ENCODE data around the gene KRT2.

KRT2 gene

DNA sequence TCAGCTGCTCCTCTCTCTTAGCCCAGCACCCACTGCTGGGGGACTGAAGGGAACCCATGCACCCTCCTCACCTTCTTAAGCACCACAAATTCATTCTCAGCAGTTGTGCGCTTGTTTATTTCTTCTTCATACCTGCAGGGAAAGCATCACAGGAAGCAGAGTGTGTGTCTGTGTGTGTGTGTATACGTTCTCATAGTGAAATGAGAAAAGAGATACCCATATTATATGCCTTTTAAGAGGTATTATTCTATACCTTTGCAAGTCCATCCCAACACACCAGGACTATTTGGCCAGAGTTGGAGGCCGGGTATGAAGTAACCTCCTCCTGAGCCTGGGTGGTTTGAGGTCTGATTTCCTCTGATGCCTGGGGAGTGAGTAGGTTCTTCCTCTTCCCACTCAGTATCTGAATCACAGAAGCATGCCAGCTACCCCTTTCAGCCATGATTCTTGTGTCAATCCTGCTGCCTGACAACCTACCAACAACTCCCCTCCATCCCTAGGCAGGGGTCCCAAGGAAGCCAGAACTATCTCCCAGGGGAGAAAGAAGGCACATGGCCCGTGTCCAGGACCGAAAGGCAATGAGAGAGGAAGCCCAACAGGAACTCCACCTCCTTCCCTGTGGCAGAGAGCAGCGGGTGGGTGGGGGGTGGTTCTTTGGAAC, 36.7 kb downstream of the KRT2 start:
- H3K9ac ChIP-seq: no peak overlapping the region
- no peaks in the 10 kb centered on the region for H3K4me1 ChIP-seq (ENCODE audit: low read depth, poor library complexity, severe bottlenecking)
- H3K27ac ChIP-seq: no peak overlapping the region
- no peaks in the 10 kb centered on the region for H3K79me2 ChIP-seq (ENCODE audit: insufficient read depth, low read depth)
- H4K20me1 ChIP-seq (ENCODE audit: insufficient read depth): no peaks in the 10 kb centered on the region
- H2AFZ ChIP-seq (ENCODE audit: low read depth): no peak overlapping the region
- no peak overlapping the region for H3K4me3 ChIP-seq (IDR thresholded peaks at IDR 0.05; ENCODE audit: insufficient read depth, low read depth, low read length)
- H3K27me3 ChIP-seq (ENCODE audit: insufficient read depth, low read depth): peaks cover 68% of the 10 kb centered on the region
- no peaks in the 10 kb centered on the region for H3K36me3 ChIP-seq (ENCODE audit: insufficient read depth)
- no peak for TF ChIP-seq CTCF (conservative IDR thresholded peaks at IDR 0.05; ENCODE audit: low read depth, low read length)
- no peak overlapping the region for H3K4me2 ChIP-seq

GRCh38 chr12:52614381-52615207, 37.4 kb downstream of the KRT2 start:
- Histone ChIP-seq H3K9ac (no peak overlapping the region), H4K20me1 (ENCODE audit: insufficient read depth) (no peaks in the 10 kb centered on the region), H3K27ac (no peak overlapping the region), H3K79me2 (ENCODE audit: insufficient read depth, low read depth) (no peaks in the 10 kb centered on the region), H3K36me3 (ENCODE audit: insufficient read depth) (no peaks in the 10 kb centered on the region), H3K4me1 (ENCODE audit: low read depth, poor library complexity, severe bottlenecking) (no peaks in the 10 kb centered on the region), H2AFZ (ENCODE audit: low read depth) (no peak overlapping the region), H3K27me3 (ENCODE audit: insufficient read depth, low read depth) (peaks cover 71% of the 10 kb centered on the region), H3K4me2 (no peak overlapping the region), H3K4me3 (IDR thresholded peaks at IDR 0.05; ENCODE audit: insufficient read depth, low read depth, low read length) (no peak overlapping the region)
- TF ChIP-seq CTCF (conservative IDR thresholded peaks at IDR 0.05; ENCODE audit: low read depth, low read length): no peak

- no peak for TF ChIP-seq CTCF (conservative IDR thresholded peaks at IDR 0.05; ENCODE audit: low read depth, low read length)
- Histone ChIP-seq H4K20me1 (ENCODE audit: insufficient read depth) (no peaks in the 10 kb centered on the region), H3K36me3 (ENCODE audit: insufficient read depth) (no peaks in the 10 kb centered on the region), H3K4me2 (no peak overlapping the region), H3K9ac (no peak overlapping the region), H3K4me3 (IDR thresholded peaks at IDR 0.05; ENCODE audit: insufficient read depth, low read depth, low read length) (no peak overlapping the region), H3K27ac (no peak overlapping the region), H3K4me1 (ENCODE audit: low read depth, poor library complexity, severe bottlenecking) (no peaks in the 10 kb centered on the region), H2AFZ (ENCODE audit: low read depth) (no peak overlapping the region), H3K79me2 (ENCODE audit: insufficient read depth, low read depth) (no peaks in the 10 kb centered on the region), H3K27me3 (ENCODE audit: insufficient read depth, low read depth) (peaks cover 73% of the 10 kb centered on the region)
These were observed 38.5 kb downstream of the KRT2 start for GRCh38 chr12:52613384-52614030.

- Histone ChIP-seq H4K20me1 (ENCODE audit: insufficient read depth) (no peaks in the 10 kb centered on the region), H3K27me3 (ENCODE audit: insufficient read depth, low read depth) (peaks cover 66% of the 10 kb centered on the region), H3K4me2 (no peak overlapping the region), H3K4me3 (IDR thresholded peaks at IDR 0.05; ENCODE audit: insufficient read depth, low read depth, low read length) (no peak overlapping the region), H3K9ac (no peak overlapping the region), H2AFZ (ENCODE audit: low read depth) (no peak overlapping the region), H3K4me1 (ENCODE audit: low read depth, poor library complexity, severe bottlenecking) (no peaks in the 10 kb centered on the region), H3K79me2 (ENCODE audit: insufficient read depth, low read depth) (no peaks in the 10 kb centered on the region), H3K36me3 (ENCODE audit: insufficient read depth) (no peaks in the 10 kb centered on the region), H3K27ac (no peak overlapping the region)
- TF ChIP-seq CTCF (conservative IDR thresholded peaks at IDR 0.05; ENCODE audit: low read depth, low read length): no peak
These were observed 39.3 kb downstream of the KRT2 start for GRCh38 chr12:52612431-52613383.

Measured in KMS-11 (cell line).